Stimulated activated CD8-positive, alpha-beta memory T cell treated with anti-CD3 and anti-CD28 coated beads, Interleukin-15, amount 100 ng/mL, for 48 hours (primary cell): ENCODE data around the gene CREB5.

ENCODE experiments used
- DNase-seq, 2 donors: peaks; one replicate each; pipeline ENCODE4 v3.0.0-alpha.2; 2020; ENCODE audit warnings: low read depth in 2 of 2

CREB5 gene

DNA sequence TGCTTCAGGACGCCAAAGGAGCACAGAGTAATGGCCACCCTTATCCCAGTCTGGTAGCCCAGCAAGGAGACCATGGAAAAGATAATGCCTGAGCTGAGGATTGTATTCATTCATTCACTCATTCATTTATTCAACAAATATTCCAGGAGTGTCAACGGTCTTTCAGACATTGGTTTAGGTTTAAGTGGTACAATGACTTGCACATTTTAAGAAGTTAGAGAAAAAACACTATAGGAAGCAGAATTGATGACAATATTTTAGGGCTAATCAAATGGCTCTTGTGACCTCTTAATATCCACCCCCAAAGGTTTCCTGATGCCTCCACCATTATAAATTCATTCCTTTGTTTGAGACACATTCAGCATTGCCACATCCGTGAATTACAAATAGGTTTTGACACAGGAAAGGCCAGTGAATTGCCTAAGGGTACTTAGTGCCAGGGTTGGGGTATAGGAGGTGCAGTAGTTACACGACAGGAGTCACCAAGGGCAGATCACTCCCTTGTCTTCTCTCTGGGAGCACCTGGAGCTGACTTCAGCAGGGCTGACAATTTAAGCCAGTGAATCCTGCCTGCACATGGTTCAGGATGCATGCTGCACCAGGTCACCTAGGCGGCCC, 269.5 kb downstream of the CREB5 start:
- DNase-seq = no peak

DNA sequence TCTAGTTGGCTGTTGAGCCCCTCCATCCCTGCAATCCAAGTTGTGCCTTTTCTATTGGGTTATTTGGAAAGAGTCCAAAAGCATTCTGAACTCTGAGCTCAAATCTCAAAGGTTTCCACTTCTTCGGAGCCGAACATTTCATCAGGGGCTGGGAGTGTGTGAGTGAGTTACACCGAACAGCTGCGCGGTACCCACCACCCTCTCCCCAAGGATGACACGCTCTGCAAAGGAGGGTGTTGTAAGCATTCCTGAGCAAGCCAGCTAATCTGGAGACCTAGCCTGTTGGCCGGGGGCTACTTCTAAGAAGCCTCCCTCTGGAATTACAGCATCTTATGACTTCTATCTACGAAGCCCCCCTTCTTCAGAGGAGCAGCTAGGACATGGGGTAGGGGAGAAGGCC, 270.5 kb downstream of the CREB5 start:
- no peak for DNase-seq

DNA sequence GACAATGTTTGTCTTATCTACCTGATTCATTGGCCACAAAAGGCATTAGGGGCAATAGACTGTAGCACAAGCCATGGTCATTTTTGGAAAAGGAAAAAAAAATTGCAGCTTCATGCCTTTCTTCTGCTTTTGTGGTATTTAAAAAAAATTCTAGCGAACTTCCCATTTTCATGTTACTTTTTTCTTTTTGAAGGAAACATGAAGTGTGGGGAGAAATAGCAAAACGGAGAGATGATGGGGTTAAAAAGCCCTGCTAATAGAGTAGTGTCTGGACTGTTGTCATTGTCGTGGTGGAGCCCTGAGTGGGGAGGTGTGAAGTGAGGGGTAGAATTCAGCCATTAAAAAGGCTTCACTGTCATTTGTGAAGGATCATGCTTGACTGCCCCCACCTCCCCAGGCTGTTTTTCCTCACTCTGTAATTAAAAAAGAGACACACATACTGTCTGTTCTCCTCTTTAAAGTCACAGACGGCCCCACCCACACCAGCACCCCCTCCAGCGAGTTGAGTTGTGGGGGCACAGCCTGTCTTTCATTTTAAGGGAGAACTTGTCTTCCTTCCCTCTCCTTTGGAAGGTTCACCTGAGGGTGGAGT, 272.4 kb downstream of the CREB5 start:
- DNase-seq = no peak

DNA sequence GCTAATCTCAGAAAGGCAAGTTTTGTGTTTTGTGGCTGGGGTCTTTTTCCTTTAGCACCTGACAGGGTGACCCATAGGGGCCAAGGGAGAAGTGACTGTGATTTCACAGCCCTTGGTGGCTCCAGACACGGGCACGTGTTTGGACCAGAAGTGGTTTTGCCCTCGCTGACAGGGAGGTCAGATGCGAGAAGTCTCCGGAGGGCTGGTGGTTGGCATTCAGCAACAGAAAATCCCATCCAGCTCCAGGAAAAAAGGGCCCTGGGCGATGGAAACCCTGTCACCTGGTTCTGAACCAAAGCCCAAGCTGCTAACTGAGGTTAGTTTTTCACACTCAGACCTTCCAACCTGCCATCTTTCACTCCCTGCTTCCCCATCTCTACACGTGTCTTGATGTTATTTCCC, 272.9 kb downstream of the CREB5 start:
- DNase-seq = no peak

DNA sequence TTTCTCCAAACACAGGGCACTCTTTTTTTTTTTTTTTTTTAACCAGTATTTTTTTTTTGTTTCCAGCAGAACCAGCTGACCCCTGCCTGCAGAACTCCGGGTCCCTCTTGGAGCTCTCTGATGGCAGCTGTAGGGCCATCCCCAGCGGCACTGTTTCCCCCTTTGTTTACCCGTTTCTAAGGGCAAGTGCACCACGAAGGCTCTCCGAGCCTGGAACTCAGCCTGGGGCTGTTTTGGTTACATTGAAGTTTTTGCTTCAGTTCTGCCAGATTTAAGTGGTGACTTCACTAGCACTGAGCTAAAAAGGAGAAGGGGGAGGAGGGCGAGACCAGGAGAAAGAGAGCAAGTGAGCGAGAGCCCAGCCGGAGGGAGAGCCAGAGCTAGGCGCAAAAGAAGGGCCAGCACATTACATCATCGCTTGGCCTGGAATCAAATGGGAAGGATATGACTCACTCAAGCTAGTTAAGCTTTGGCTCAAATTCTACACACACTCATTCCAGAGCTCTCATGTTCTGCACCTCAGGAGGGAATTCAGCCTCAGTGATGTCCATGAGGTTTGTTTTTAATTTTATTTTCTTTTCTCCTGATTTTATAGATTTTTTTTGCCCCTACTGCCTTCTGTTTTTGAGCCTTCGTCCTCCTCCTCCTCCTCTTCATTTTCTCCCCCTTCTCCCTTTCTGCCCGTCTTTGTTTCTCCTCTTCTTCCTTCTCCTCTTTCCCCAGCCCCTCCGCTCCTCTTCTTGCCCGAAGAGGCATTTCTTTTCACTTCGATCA, 273.5 kb downstream of the CREB5 start:
- DNase-seq = peak in 1 of 2 donors; percentile 4

DNA sequence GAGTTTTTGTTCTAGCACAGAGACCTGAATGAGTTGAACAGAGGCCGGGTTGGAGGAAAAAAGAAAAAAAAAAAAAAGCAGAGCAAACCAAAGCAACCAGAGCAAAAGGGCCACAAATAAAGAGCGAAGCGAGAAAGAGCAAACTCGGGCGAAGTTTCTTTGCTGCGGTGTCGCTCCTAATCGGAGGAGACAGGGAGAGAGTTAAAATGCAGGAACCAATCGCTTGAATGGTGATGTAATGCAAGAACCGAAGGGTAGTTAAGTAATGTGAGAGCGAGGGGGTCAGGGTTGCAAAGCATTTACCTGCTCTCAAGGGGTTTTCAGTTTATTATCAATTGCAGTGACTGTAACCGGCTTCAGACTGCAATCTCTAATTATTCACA, 274.1 kb downstream of the CREB5 start:
- DNase-seq = no peak

DNA sequence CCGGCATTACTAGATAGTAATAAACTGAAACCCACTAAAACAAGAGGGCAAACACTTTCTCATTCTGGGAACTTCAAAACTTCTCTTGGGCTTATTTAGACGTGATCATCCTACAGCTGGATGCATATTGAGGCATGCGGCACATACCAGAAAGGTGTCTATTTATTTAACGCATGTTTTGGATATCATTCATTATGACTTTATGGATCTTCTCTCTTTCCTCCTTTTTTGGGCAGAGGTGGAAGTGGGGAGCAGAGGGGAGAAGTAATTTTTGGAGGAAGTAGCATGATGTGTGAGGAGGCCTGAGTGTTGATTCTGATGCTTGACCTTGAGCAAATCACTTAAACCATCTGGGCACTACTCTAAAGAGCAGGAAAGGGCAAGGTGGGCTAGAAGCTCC, 275.2 kb downstream of the CREB5 start:
- no peak for DNase-seq

DNA sequence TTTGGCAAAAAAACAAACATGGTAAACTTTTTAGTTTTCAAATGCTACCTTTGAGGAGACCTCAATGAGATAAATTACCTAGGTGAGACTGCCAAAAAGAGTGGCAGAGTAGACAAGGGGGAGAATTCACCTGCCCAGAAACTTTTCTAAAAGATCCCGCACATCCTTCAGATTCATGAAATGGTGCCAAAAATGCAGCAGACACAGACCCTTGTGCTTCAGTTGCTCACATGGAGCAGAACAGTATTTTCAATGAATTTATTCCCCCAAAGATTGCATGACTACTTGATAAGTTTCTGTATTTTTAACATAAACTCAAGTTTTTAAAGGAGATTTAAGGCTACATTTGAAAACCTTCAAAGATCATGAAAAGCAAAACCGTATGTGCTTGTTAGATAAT, 275.9 kb downstream of the CREB5 start:
- DNase-seq = no peak

DNA sequence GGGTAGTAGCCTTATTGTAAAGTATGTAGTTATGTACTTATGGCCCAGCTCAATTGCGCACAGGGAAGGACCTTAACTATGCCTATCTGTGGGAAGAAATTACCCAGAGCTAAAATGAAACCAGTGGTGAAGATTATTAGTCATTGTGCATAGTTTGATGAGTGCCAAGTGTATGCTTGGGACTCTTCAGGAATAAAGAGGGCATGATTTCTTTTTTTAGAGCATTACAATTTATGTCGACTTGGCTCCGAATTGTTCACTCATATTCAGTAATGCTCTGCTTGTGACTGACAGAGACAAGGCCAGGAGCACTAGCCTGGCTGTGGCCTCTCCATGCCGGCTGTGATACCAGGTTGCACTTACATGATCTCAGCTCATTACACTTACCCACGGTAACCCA, 276.3 kb downstream of the CREB5 start:
- no peak for DNase-seq

DNA sequence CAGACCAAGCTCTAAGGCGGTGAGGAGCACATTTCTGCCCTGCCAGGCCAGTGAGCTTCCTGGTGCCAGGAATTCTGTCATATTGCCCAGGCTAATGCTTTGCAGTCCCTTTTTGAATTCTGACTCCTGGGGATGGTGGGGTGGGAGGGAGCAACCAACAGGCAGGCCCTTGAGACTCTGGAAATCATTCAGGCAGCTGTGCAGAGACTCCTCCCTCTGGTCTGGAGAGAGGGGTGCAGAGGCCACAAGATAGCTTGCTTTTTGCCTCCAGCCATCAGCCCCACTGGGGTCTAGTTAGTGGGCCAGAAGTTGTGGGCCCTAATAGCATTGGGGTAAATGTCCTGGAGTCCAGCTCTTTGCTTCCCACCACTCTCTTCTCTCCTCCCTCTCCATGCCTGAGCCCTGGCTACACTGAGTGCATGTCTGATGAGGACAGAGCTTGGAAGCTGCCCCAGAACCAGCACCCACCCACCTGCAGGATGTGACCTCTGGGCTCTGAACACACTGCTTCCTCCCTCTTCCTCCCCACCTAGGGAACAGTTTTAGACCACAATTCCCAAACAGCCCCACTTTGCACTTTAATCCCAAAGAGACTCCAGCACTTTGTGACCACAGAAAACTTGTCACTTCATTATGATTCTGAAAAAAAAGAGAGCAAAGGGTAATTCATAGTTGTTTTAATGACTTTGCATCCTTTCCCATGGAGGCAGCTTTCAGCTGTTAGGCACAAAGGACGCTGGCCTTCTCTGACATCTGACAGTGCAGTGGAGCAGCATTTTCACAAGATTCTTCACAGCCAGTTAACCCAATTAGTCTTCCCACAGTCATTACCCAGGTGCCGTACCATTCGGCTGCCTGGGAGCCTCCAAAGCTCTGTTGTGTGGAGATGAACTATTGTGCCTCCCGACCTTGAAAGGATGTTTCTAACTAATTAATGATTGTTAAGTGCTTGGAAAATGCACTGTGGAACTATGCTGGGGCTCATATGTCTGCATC, 283.3 kb downstream of the CREB5 start:
- DNase-seq = no peak

DNA sequence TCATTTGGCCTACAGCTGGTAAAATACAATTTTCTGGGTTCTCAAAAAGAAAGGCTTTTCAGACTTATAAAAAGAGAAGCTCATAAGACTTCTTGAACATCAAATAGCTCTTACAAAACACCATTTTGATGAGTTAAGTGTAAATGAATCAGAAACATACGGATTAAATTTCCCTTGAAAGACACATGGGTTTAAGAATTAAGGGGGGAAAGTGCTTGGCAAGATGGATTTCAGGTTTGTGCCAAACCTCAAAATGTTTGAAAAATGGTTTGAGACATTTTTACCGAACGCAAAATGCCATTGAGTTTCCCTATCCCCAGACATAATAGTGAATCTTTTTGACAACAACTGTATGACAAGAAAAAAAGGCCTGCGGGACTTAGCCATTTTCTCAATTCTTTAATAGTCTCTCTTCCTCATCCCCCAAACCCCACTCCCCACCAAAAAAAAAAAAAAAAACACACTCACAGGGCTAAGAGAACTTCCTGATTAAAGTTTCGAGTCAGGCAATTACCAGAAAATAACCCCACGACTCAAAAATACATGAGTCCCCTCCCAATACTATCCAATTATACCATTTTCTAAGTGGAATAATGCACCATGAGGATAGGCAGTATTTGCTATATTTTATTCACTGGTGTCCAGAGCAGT, 285.7 kb downstream of the CREB5 start:
- DNase-seq = no peak

DNA sequence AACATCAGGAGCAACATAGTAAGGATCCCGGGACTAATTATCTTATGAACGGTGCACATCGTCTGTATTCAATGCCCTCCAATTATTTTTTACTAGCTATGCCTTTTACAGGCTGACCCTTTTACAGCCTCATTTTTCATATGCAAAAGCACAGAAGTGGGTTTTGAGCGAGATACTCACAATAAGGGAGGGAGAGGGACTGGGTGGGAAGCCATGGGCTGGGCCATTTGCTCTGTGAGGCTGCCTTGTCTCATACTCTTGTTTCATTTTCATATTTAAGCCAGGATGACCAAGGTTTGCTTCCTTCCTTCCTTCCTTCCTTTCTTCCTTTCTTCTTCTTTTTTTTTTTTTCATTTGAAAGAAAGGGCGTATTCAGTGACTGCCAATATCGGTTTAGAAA, 286.5 kb downstream of the CREB5 start:
- no peak for DNase-seq

DNA sequence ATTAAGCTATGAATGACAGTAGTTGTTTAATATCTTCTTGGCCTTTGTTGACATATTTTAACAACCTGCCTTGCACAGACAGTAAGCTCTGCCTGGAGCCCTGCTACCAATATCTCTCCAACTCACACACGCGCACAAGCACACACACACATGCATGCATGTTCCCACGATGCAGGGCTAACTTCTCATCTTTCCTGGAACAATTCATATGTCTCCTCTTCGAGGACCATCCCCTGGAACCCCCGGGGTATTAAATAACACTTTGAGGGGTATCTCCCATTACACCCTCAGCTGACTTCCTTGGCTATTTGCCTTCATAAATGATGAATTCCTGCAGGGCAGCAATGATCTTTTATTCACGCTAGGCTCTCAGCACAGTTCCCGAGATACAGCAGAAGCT, 287.8 kb downstream of the CREB5 start:
- no peak for DNase-seq

DNA sequence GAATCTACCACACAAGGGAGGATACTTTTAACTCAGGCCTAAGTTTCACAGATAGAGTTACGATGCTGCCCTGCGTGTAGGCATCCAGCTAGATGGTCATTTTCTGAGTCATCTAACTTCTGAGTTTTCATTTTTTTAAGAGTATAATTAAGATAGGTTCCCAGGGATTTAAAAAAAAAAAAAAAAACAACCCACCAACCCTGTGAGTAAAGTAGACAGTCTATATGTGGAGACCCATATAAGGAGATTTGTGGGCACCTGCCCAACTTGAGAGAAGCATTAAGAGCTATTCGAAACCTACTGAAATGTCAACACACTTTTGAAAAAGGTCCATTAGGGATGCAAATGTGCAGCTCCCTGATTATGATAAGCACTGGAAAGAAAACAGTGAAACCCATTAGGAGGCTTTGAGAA, 288.5 kb downstream of the CREB5 start:
- no peak for DNase-seq

DNA sequence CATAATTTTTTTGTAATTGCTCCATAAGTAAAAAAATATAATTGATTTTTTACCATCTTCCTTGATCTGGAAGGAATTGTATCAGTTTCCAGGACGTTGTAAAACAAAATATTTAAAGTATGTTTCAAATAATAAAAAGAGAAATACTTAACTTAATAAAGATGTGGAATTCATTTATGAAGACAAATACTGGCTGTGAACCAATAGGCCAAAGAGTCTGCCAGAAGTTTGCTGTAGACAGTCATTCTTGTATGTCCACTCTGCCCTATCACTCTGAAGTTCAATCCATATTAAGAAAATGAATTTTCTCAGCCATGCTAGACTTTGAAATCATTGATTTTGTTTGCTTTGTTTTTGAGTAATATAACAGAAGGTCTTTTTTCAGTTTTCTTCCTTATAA, 289.4 kb downstream of the CREB5 start:
- no peak for DNase-seq

DNA sequence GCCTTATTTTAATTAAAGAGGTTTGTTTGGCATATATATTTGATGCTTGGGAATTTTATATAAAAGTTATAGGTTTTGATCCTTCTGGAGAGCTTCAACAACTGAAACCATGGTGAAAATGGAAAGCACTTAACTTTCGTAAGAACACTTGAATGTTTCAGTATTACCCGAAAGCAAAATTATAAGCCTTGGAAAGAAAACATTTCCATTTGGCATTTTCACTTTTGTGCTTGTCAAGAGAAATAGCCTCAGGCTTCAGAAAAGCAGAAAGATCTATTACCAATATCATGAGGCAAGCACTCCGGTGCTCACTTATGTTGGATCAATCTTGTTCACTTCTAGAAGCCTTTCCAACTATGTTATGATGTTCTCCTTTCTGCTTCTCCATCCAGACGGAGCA, 289.9 kb downstream of the CREB5 start:
- DNase-seq = no peak

DNA sequence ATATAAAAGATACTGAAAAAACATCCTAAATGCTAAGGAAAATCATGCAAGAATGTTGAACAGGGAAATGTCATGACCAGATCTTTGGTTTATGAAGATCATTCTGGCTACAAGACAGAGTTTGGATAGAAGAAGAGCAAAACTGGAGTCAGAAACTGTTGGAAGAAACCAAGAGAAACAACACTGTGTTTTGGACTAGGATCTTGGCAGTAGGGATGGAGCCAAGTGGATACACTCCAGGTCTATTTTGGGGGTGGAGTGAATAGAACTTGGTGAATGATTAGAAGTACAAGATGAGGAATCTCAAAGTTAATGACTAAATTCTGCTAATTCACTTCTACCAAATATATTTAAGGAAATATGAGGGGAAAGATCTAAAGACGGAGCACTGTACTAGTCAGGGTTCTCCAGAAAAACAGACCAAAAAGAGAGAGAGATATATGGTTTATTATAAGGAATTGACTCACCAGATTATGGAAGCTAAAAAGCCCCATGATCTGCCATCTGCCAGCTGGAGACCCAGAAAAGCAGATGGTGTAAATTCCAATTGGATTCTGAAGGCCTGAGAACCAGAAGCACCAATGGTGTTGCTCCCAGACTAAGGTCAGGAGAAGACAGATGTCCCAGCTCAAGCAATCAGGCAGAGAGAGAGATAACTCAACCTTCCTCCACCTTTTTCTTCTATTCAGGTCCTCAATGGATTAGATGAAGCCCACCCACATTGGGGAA, 290.9 kb downstream of the CREB5 start:
- no peak for DNase-seq

DNA sequence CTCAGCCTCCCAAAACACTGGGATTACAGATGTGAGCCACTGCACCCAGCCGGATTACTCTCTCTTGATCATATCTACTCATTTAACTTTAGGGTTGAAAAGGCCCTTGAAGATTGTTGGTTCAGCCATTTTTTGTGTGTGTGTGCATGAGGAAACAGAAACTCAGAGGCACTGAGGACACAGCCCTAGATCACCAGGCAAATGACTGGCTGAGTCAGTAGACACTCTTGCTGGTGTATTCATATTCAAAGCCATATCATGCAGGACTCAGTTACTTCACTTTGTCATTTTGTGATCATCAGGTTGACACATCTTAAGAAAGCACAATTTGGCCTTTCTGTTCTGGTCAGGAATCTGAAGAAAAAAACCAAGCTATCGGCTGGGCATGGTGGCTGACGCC, 292.4 kb downstream of the CREB5 start:
- no peak for DNase-seq

DNA sequence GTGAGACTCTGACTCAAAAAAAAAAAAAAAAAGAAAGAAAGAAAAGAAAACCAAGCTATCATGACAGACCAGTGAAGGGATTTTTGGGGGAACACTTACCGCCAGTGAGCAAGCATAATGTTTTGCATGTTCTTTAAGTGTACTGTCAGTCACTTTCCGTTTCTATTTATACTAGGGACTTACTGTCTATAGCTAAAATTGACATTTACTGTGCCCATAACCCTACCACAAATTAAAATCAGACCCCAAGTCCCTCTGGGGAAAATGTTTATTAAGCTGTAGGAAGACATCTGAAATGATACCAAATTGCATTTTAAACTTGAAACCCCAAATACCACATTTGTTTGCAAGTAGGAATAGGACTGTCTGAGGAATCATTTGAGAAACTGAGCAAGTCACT, 293.0 kb downstream of the CREB5 start:
- no peak for DNase-seq

DNA sequence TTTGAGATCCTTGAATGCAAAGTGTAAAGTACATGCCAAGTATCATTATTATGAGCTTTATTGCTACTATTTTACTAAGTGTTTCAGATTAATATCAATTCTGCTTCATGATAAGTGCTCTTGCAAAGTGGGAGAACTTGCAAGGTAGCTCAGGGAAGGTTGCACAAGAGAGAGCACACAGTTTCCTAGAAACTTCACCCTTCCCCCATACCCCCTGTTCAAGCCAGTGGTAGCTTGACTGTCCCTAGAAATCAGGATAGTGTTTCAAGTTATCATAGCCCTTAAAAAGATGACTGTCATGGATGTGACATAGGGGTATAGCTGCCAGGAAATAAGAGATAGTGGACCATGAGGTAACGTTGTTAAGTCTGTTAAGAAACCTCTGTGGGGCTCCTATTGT, 294.3 kb downstream of the CREB5 start:
- no peak for DNase-seq

DNA sequence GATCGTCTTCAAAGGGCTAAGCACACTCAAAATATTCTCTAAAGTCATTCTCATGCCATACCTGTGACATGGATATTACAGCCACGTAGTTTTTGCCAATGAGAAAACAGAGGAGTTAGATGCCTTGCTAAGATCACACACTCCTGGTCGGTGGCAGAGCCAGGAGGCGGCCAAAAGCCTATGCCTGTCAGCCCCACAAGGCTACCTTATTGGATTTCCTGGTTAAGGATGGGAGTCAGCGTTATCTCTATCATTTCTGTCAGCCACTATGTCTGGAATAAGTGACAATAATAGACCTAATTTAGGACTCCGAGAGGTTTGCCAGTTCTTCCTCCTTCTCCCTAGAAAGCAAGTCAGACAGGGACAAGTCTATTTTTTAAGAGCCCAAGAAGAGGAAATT, 295.0 kb downstream of the CREB5 start:
- DNase-seq = no peak
